ENCODE measurements around the gene KCNQ1. TPM values are rescaled to one million over a fixed set of nuclear protein-coding genes. Genes with fewer than 3 reads are reported as not detected.

Gene KCNQ1
- total and polyA plus RNA-seq, 3 experiments from 2014 or later = 2.6 to 5.7 (median 3.4) TPM

- DNase-seq = no peak
- Histone ChIP-seq H3K4me3 (ENCODE audit: low read length) (no peak overlapping the region), H3K4me1 (ENCODE audit: insufficient read depth, low read length) (peaks cover 7% of the 10 kb centered on the region), H3K9me3 (ENCODE audit: low read length) (no peaks in the 10 kb centered on the region), H3K27me3 (ENCODE audit: insufficient read depth, low read length, poor library complexity, severe bottlenecking) (no peaks in the 10 kb centered on the region), H3K36me3 (ENCODE audit: insufficient read depth, low read length) (no peaks in the 10 kb centered on the region), H3K27ac (ENCODE audit: low read depth, low read length) (no peak overlapping the region)
- H3K9me3 Mint-ChIP-seq = no peaks in the 10 kb centered on the region
- H3K4me1 Mint-ChIP-seq = peaks cover 0 to 29% (median 3%) of the 10 kb centered on the region in 3 donors
- no peak overlapping the region for H3K27ac Mint-ChIP-seq
- no peaks in the 10 kb centered on the region for H3K27me3 Mint-ChIP-seq
- ChIA-PET CTCF (no interaction called here), POLR2A (interaction anchor here (0.7 kb wide), 1 partner anchor 17 kb away, joined by 5 read pairs; no protein-coding TSS in a partner anchor)
- H3K4me3 Mint-ChIP-seq = no peak overlapping the region
- H3K36me3 Mint-ChIP-seq = no peaks in the 10 kb centered on the region
Measured at GRCh38 chr11:2458321-2458720, 13.5 kb downstream of the KCNQ1 start.

GRCh38 chr11:2459016-2459725 is 14.4 kb downstream of the KCNQ1 start:
- CTCF ChIA-PET = no interaction called here
- Mint-ChIP-seq H3K36me3 (no peaks in the 10 kb centered on the region), H3K9me3 (no peaks in the 10 kb centered on the region), H3K4me1 (peaks cover 0 to 37% (median 8%) of the 10 kb centered on the region in 3 donors), H3K27ac (no peak overlapping the region), H3K4me3 (no peak overlapping the region), H3K27me3 (no peaks in the 10 kb centered on the region)
- H3K4me3 ChIP-seq (ENCODE audit: low read length) = no peak overlapping the region
- no peaks in the 10 kb centered on the region for H3K36me3 ChIP-seq (ENCODE audit: insufficient read depth, low read length)
- H3K27ac ChIP-seq (ENCODE audit: low read depth, low read length) = no peak overlapping the region
- H3K4me1 ChIP-seq (ENCODE audit: insufficient read depth, low read length) = peaks cover 8% of the 10 kb centered on the region
- H3K9me3 ChIP-seq (ENCODE audit: low read length) = no peaks in the 10 kb centered on the region
- no peaks in the 10 kb centered on the region for H3K27me3 ChIP-seq (ENCODE audit: insufficient read depth, low read length, poor library complexity, severe bottlenecking)
- POLR2A ChIA-PET = no interaction called here
- no peak for DNase-seq

- H3K9me3 Mint-ChIP-seq = no peaks in the 10 kb centered on the region
- no peaks in the 10 kb centered on the region for H3K36me3 Mint-ChIP-seq
- Histone ChIP-seq H3K4me1 (ENCODE audit: insufficient read depth, low read length) (peaks cover 14% of the 10 kb centered on the region), H3K27ac (ENCODE audit: low read depth, low read length) (no peak overlapping the region), H3K9me3 (ENCODE audit: low read length) (no peaks in the 10 kb centered on the region), H3K4me3 (ENCODE audit: low read length) (no peak overlapping the region), H3K27me3 (ENCODE audit: insufficient read depth, low read length, poor library complexity, severe bottlenecking) (no peaks in the 10 kb centered on the region), H3K36me3 (ENCODE audit: insufficient read depth, low read length) (no peaks in the 10 kb centered on the region)
- ChIA-PET CTCF (no interaction called here), POLR2A (interaction anchor here (0.6 kb wide), 1 partner anchor 69 kb away, joined by 4 read pairs; no protein-coding TSS in a partner anchor)
- DNase-seq = no peak
- no peak overlapping the region for H3K27ac Mint-ChIP-seq
- H3K27me3 Mint-ChIP-seq = no peaks in the 10 kb centered on the region
- no peak overlapping the region for H3K4me3 Mint-ChIP-seq
- peaks cover 5 to 44% (median 8%) of the 10 kb centered on the region in 3 donors for H3K4me1 Mint-ChIP-seq
Measured at GRCh38 chr11:2459796-2460531, 15.2 kb downstream of the KCNQ1 start.

- no peaks in the 10 kb centered on the region for H3K9me3 ChIP-seq (ENCODE audit: low read length)
- H3K27me3 ChIP-seq (ENCODE audit: insufficient read depth, low read length, poor library complexity, severe bottlenecking) = no peaks in the 10 kb centered on the region
- H3K27ac ChIP-seq (ENCODE audit: low read depth, low read length) = no peak overlapping the region
- no peak for DNase-seq
- ChIA-PET POLR2A (no interaction called here), CTCF (interaction anchor here (1.0 kb wide), 1 partner anchor 19 kb away, joined by 3 read pairs; no protein-coding TSS in a partner anchor)
- H3K36me3 ChIP-seq (ENCODE audit: insufficient read depth, low read length) = no peaks in the 10 kb centered on the region
- no peaks in the 10 kb centered on the region for H3K9me3 Mint-ChIP-seq
- H3K4me1 Mint-ChIP-seq = peaks cover 5 to 46% (median 8%) of the 10 kb centered on the region in 3 donors
- H3K4me1 ChIP-seq (ENCODE audit: insufficient read depth, low read length) = peaks cover 21% of the 10 kb centered on the region
- H3K36me3 Mint-ChIP-seq = no peaks in the 10 kb centered on the region
- no peak overlapping the region for H3K27ac Mint-ChIP-seq
- H3K4me3 Mint-ChIP-seq = no peak overlapping the region
- no peaks in the 10 kb centered on the region for H3K27me3 Mint-ChIP-seq
- no peak overlapping the region for H3K4me3 ChIP-seq (ENCODE audit: low read length)
Measured at GRCh38 chr11:2460540-2461252, 15.9 kb downstream of the KCNQ1 start.

GRCh38 chr11:2461253-2461955 is 16.6 kb downstream of the KCNQ1 start:
- CTCF ChIA-PET = interaction anchor here (1.0 kb wide), 1 partner anchor 19 kb away, joined by 3 read pairs; no protein-coding TSS in a partner anchor
- no peak for DNase-seq
- Mint-ChIP-seq H3K4me1 (peaks cover 6 to 53% (median 11%) of the 10 kb centered on the region in 3 donors), H3K36me3 (no peaks in the 10 kb centered on the region), H3K9me3 (no peaks in the 10 kb centered on the region), H3K27me3 (no peaks in the 10 kb centered on the region), H3K27ac (no peak overlapping the region), H3K4me3 (peak overlapping the region in 1 of 7 donors; percentile 48)
- POLR2A ChIA-PET = no interaction called here
- no peaks in the 10 kb centered on the region for H3K36me3 ChIP-seq (ENCODE audit: insufficient read depth, low read length)
- H3K27me3 ChIP-seq (ENCODE audit: insufficient read depth, low read length, poor library complexity, severe bottlenecking) = no peaks in the 10 kb centered on the region
- peaks cover 28% of the 10 kb centered on the region for H3K4me1 ChIP-seq (ENCODE audit: insufficient read depth, low read length)
- H3K4me3 ChIP-seq (ENCODE audit: low read length) = no peak overlapping the region
- H3K27ac ChIP-seq (ENCODE audit: low read depth, low read length) = no peak overlapping the region
- H3K9me3 ChIP-seq (ENCODE audit: low read length) = no peaks in the 10 kb centered on the region

- Mint-ChIP-seq H3K4me3 (no peak overlapping the region), H3K4me1 (peaks cover 12 to 59% (median 17%) of the 10 kb centered on the region in 3 donors), H3K36me3 (no peaks in the 10 kb centered on the region), H3K27me3 (no peaks in the 10 kb centered on the region), H3K27ac (peak overlapping the region in 2 of 8 donors; percentile 21 to 22), H3K9me3 (no peaks in the 10 kb centered on the region)
- no peaks in the 10 kb centered on the region for H3K36me3 ChIP-seq (ENCODE audit: insufficient read depth, low read length)
- ChIA-PET POLR2A (no interaction called here), CTCF (no interaction called here)
- no peak overlapping the region for H3K27ac ChIP-seq (ENCODE audit: low read depth, low read length)
- no peaks in the 10 kb centered on the region for H3K9me3 ChIP-seq (ENCODE audit: low read length)
- H3K4me3 ChIP-seq (ENCODE audit: low read length) = no peak overlapping the region
- H3K4me1 ChIP-seq (ENCODE audit: insufficient read depth, low read length) = peaks cover 34% of the 10 kb centered on the region
- no peak for DNase-seq
- H3K27me3 ChIP-seq (ENCODE audit: insufficient read depth, low read length, poor library complexity, severe bottlenecking) = no peaks in the 10 kb centered on the region
Measured at GRCh38 chr11:2461956-2462542, 17.2 kb downstream of the KCNQ1 start.

GRCh38 chr11:2462543-2462985 is 17.8 kb downstream of the KCNQ1 start:
- POLR2A ChIA-PET = no interaction called here

More at GRCh38 chr11:2462543-2462985, 17.8 kb downstream of the KCNQ1 start:
- H3K4me3 ChIP-seq (ENCODE audit: low read length) = no peak overlapping the region
- CTCF ChIA-PET = no interaction called here
- H3K36me3 Mint-ChIP-seq = no peaks in the 10 kb centered on the region
- no peak for DNase-seq
- H3K4me1 ChIP-seq (ENCODE audit: insufficient read depth, low read length) = peaks cover 39% of the 10 kb centered on the region
- no peaks in the 10 kb centered on the region for H3K9me3 ChIP-seq (ENCODE audit: low read length)
- H3K4me3 Mint-ChIP-seq = no peak overlapping the region
- no peaks in the 10 kb centered on the region for H3K9me3 Mint-ChIP-seq
- no peak overlapping the region for H3K27ac Mint-ChIP-seq
- H3K4me1 Mint-ChIP-seq = peaks cover 17 to 64% (median 22%) of the 10 kb centered on the region in 3 donors
- no peaks in the 10 kb centered on the region for H3K27me3 Mint-ChIP-seq
- no peaks in the 10 kb centered on the region for H3K36me3 ChIP-seq (ENCODE audit: insufficient read depth, low read length)
- no peaks in the 10 kb centered on the region for H3K27me3 ChIP-seq (ENCODE audit: insufficient read depth, low read length, poor library complexity, severe bottlenecking)
- H3K27ac ChIP-seq (ENCODE audit: low read depth, low read length) = no peak overlapping the region
